HepG2 (cell line): ENCODE data around the gene CCDC158.

ENCODE experiments used
- BRD4 ChIP-seq: sonication (generic); formaldehyde crosslinking; IDR thresholded peaks from 2 replicates; pipeline ENCODE4 v1.4.0; 2020; ENCODE audit warnings: missing genetic modification reagents
- CREB1 ChIP-seq, 2 experiments: fragments of 450-650 bp in 1 of 2; IDR thresholded peaks; 2 replicates each; pipeline ENCODE4 v1.6.1; 2016 to 2017; ENCODE audit warnings: control low read depth in 1 of 2, mild to moderate bottlenecking in 1 of 2, missing compliant biosample characterization in 1 of 2, missing genetic modification characterization in 1 of 2
- MXI1 ChIP-seq: IDR thresholded peaks from 3 replicates; pipeline ENCODE4 v1.6.1; 2012; ENCODE audit warnings: low read depth, low read length, inconsistent platforms, borderline replicate concordance
- POLR2A ChIP-seq, 2 experiments: IDR thresholded peaks; 2 replicates each; pipeline ENCODE4 v1.6.1; 2011; ENCODE audit warnings: low read depth in 2 of 2, low read length in 2 of 2, mild to moderate bottlenecking in 1 of 2, moderate library complexity in 1 of 2; ENCODE audit not compliant: insufficient read depth in 1 of 2
- TF ChIP-seq, protein P1 (sequence below): sonication (generic); formaldehyde crosslinking; IDR thresholded peaks from 2 replicates; pipeline ENCODE4 v1.9.0; 2021; ENCODE audit warnings: missing genetic modification reagents, borderline replicate concordance

DNA sequence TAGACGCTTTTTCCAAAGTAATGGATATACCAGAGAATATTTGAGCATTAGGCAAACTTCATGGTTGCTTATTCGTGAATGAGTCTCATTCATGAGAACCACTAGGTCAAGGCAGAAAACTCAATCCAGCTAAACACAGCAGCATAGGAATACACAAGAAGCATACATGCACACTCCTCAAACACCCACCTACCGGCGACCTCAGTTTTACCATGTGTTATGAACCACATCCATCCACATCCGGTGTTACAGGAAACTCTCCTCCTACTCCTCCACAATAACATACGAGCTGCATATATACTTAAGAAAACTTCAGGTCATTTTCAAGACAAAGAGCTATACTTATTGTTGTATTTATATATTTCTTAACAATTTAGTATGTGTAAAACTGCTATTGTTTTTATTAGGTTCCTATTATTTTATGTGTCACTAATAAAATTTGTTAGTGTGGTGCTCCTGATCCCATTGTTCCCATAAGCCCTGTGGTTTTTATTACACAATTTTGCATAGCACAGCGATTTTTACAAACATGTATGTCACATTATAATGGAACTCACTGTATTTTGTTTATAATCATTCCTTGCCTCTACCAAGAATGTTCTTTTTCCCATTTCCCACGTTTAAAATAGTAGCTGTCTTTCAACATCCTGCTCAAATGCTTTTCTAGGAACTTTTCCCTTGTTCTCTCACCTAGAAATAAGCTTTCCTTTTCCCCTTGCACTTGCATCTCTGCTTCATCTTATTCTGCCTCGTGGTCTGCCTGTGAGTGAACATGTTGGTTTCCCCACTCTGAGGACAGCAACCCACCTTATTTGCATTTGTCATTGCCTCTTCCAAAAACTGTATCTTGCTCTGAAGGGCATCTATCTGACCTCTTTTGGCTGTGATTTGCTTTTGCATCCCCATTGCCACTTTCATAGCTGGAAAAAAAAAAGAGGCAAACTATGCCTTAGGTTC is 66.1 kb downstream of the CCDC158 start:
- TF ChIP-seq, protein P1, sequence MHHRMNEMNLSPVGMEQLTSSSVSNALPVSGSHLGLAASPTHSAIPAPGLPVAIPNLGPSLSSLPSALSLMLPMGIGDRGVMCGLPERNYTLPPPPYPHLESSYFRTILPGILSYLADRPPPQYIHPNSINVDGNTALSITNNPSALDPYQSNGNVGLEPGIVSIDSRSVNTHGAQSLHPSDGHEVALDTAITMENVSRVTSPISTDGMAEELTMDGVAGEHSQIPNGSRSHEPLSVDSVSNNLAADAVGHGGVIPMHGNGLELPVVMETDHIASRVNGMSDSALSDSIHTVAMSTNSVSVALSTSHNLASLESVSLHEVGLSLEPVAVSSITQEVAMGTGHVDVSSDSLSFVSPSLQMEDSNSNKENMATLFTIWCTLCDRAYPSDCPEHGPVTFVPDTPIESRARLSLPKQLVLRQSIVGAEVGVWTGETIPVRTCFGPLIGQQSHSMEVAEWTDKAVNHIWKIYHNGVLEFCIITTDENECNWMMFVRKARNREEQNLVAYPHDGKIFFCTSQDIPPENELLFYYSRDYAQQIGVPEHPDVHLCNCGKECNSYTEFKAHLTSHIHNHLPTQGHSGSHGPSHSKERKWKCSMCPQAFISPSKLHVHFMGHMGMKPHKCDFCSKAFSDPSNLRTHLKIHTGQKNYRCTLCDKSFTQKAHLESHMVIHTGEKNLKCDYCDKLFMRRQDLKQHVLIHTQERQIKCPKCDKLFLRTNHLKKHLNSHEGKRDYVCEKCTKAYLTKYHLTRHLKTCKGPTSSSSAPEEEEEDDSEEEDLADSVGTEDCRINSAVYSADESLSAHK, result no peak
- TF ChIP-seq POLR2A (IDR thresholded peaks at IDR 0.05; ENCODE audit: insufficient read depth in 1 of 2, low read depth in 2 of 2, low read length in 2 of 2) (no peak), CREB1 (IDR thresholded peaks at IDR 0.05) (no peak), CREB1 (CRISPR knock-in tag; IDR thresholded peaks at IDR 0.05) (no peak), BRD4 (CRISPR knock-in tag) (no peak), MXI1 (no peak)
